ENCODE measurements around the gene KBTBD12. TPM values are rescaled to one million over a fixed set of nuclear protein-coding genes. Genes with fewer than 3 reads are reported as not detected.

KBTBD12 gene
- total and polyA plus RNA-seq, 2 of the 13 experiments (the other 11 are each of a cell fraction or from before 2014, with no cell fraction given): not detected

- peak; percentile 44; the same call in 1 of the 2 replicates for TF ChIP-seq UBTF (CRISPR knock-in tag; IDR thresholded peaks at IDR 0.05)
- TF ChIP-seq KAT7 (CRISPR knock-in tag; IDR thresholded peaks at IDR 0.05; ENCODE audit: borderline replicate concordance): peak; percentile 81; the same call in 1 of the 2 replicates
- TF ChIP-seq CBX5 (CRISPR knock-in tag; IDR thresholded peaks at IDR 0.05; ENCODE audit: borderline replicate concordance): peak; percentile 85; the same call in 1 of the 2 replicates
- TF ChIP-seq ZNF34 (CRISPR knock-in tag; IDR thresholded peaks at IDR 0.05; ENCODE audit: borderline replicate concordance): 0 out of 2 replicates have a peak, but pooled peaks have one; percentile 25
- TF ChIP-seq, protein P1, sequence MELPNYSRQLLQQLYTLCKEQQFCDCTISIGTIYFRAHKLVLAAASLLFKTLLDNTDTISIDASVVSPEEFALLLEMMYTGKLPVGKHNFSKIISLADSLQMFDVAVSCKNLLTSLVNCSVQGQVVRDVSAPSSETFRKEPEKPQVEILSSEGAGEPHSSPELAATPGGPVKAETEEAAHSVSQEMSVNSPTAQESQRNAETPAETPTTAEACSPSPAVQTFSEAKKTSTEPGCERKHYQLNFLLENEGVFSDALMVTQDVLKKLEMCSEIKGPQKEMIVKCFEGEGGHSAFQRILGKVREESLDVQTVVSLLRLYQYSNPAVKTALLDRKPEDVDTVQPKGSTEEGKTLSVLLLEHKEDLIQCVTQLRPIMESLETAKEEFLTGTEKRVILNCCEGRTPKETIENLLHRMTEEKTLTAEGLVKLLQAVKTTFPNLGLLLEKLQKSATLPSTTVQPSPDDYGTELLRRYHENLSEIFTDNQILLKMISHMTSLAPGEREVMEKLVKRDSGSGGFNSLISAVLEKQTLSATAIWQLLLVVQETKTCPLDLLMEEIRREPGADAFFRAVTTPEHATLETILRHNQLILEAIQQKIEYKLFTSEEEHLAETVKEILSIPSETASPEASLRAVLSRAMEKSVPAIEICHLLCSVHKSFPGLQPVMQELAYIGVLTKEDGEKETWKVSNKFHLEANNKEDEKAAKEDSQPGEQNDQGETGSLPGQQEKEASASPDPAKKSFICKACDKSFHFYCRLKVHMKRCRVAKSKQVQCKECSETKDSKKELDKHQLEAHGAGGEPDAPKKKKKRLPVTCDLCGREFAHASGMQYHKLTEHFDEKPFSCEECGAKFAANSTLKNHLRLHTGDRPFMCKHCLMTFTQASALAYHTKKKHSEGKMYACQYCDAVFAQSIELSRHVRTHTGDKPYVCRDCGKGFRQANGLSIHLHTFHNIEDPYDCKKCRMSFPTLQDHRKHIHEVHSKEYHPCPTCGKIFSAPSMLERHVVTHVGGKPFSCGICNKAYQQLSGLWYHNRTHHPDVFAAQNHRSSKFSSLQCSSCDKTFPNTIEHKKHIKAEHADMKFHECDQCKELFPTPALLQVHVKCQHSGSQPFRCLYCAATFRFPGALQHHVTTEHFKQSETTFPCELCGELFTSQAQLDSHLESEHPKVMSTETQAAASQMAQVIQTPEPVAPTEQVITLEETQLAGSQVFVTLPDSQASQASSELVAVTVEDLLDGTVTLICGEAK (IDR thresholded peaks at IDR 0.05): no peak
- TF ChIP-seq, protein P1 (CRISPR knock-in tag; IDR thresholded peaks at IDR 0.05): peak; percentile 57; the same call in 1 of the 2 replicates
- TF ChIP-seq ARNTL (CRISPR knock-in tag; IDR thresholded peaks at IDR 0.05): peak; percentile 99
- TF ChIP-seq IRF2 (CRISPR knock-in tag; IDR thresholded peaks at IDR 0.05): peak; percentile 85
- TF ChIP-seq ZNF501 (CRISPR knock-in tag; IDR thresholded peaks at IDR 0.05): 0 out of 2 replicates have a peak, but pooled peaks have one; percentile 36
- TF ChIP-seq TRIM24 (CRISPR knock-in tag; IDR thresholded peaks at IDR 0.05): peak; percentile 86
- TF ChIP-seq FOXA1 (IDR thresholded peaks at IDR 0.05): no peak
- TF ChIP-seq FOXA1 (CRISPR knock-in tag; IDR thresholded peaks at IDR 0.05): peak; percentile 95
- no peak for TF ChIP-seq CC2D1A (CRISPR knock-in tag; IDR thresholded peaks at IDR 0.05)
- TF ChIP-seq ETV5 (CRISPR knock-in tag; IDR thresholded peaks at IDR 0.05; ENCODE audit: borderline replicate concordance): peak; percentile 61; the same call in 1 of the 2 replicates
Observed at GRCh38 chr3:127997961-127998360, 82.9 kb downstream of the KBTBD12 start (continued).

Data from HepG2 (cell line).